Spleen (tissue), 11 donors: ENCODE data around the gene GSPT1. TPM values are rescaled to one million over a fixed set of nuclear protein-coding genes. Genes with fewer than 3 reads are reported as not detected.

Experiments used
- DNase-seq: peaks from one replicate; pipeline ENCODE4 v3.0.0-alpha.2; 2020
- H3K27ac ChIP-seq, 8 donors: fragments of 200-600 bp; sonication (generic) in 7 of 8; 1 replicate in 4 of 8; 2 replicates in 4 of 8; pipeline versions ENCODE4 v1.5.0 to v1.8.0; 2016 to 2021; ENCODE audit warnings: inconsistent platforms in 4 of 8, mild to moderate bottlenecking in 4 of 8, moderate library complexity in 1 of 8
- H3K27me3 ChIP-seq, 7 donors: fragments of 200-600 bp; sonication (generic) in 6 of 7; replicated peaks in 1 of 7; 1 replicate in 4 of 7; 2 replicates in 3 of 7; pipeline versions ENCODE4 v1.5.0 to v1.8.0; 2016 to 2021; ENCODE audit warnings: inconsistent platforms in 3 of 7, mild to moderate bottlenecking in 1 of 7
- H3K36me3 ChIP-seq, 6 donors: fragments of 200-600 bp; sonication (generic) in 5 of 6; 1 replicate in 4 of 6; 2 replicates in 2 of 6; pipeline versions ENCODE4 v1.5.0 to v1.8.0; 2016 to 2021; ENCODE audit warnings: inconsistent platforms in 2 of 6
- H3K4me1 ChIP-seq, 6 donors: fragments of 200-600 bp; sonication (generic) in 5 of 6; 1 replicate in 3 of 6; 2 replicates in 3 of 6; pipeline versions ENCODE4 v1.5.0 to v1.8.0; 2016 to 2021; ENCODE audit warnings: inconsistent platforms in 3 of 6
- H3K4me3 ChIP-seq, 8 donors: fragments of 200-600 bp; sonication (generic) in 7 of 8; 1 replicate in 4 of 8; 2 replicates in 4 of 8; pipeline versions ENCODE4 v1.5.0 to v1.8.0; 2016 to 2021; ENCODE audit warnings: inconsistent platforms in 4 of 8, mild to moderate bottlenecking in 4 of 8, moderate library complexity in 2 of 8
- H3K9me3 ChIP-seq, 8 donors: fragments of 200-600 bp; sonication (generic) in 7 of 8; 1 replicate in 4 of 8; 2 replicates in 4 of 8; pipeline versions ENCODE4 v1.5.0 to v1.8.0; 2016 to 2021; ENCODE audit warnings: inconsistent platforms in 4 of 8
- CTCF ChIP-seq, 11 experiments: fragments of 200-600 bp in 7 of 11; fragments of 450-650 bp in 4 of 11; sonication (generic) in 4 of 11; IDR thresholded peaks in 8 of 11; conservative IDR thresholded peaks in 3 of 11; 1 replicate in 7 of 11; 2 replicates in 4 of 11; pipeline versions ENCODE4 v1.4.0 to v1.8.0; 2016 to 2021; ENCODE audit warnings: antibody characterized with exemption in 11 of 11, inconsistent platforms in 4 of 11, mild to moderate bottlenecking in 1 of 11
- POLR2A ChIP-seq, 3 donors: fragments of 450-650 bp; IDR thresholded peaks; one replicate each; pipeline ENCODE4 v1.5.1; 2017; ENCODE audit warnings: antibody characterized with exemption in 3 of 3, mild to moderate bottlenecking in 1 of 3
- POLR2AphosphoS5 ChIP-seq, 3 donors: sonication (generic); formaldehyde crosslinking; IDR thresholded peaks; one replicate each; pipeline ENCODE4 v1.5.1; 2017; ENCODE audit warnings: antibody characterized with exemption in 3 of 3
- WGBS, 5 donors: extraction: QIAGEN DNeasy Blood & Tissue Kit in 3 of 5; methylation state at CpG; one replicate each; pipeline versions ENCODE4 v1.1.5 to v1.1.7; 2013 to 2018; 5-methylcytosine and 5-hydroxymethylcytosine counted together
- intact Hi-C: fragments of 100-400 bp; cut with DNase I; formaldehyde crosslinking; loops from one replicate; pipeline ENCODE4 v1.15.0; 2023; ENCODE audit warnings: low total_unique reads
- polyA plus RNA-seq, 3 donors: library from polyadenylated mRNA; stranded (reverse); fragments of 200-250 nt; gene quantifications; one replicate each; pipeline ENCODE4 v1.2.1, GENCODE V29; 2013
- total RNA-seq, 7 donors: library from RNA; depleted of rRNA in 3 of 7; stranded (reverse); fragments of >200 nt in 3 of 7; fragmentation: NEBNext Ultra II Directional in 4 of 7; extraction: Animal tissue kit (Norgen Biotek cat#: 25700) in 4 of 7; gene quantifications; one replicate each; pipeline versions ENCODE4 v1.1.0 to v1.2.1, GENCODE V29; 2016 to 2021
- donor health status: healthy with polysubstance abuse.
- donor health status: DM: no; HTN: no; CAD: no; lungs with moderate emphysema.
- donor health status: DM: no; HTN: no; CAD: no.
- donor health status: Bipolar disorder and iron deficiency.
- donor health status: healthy.
- donor health status: DM: no; HTN: no; CAD: no.
- donor health status: DM: yes; HTN: yes; CAD: no.

GSPT1 gene
- total and polyA plus RNA-seq, 10 donors, result 17.1 to 123 (median 62.3) TPM

- no peaks in the 10 kb centered on the region for H3K9me3 ChIP-seq
- no peak for DNase-seq
- no peaks in the 10 kb centered on the region for H3K27me3 ChIP-seq
- 65 to 84% (median 82%) methylated on average over 4 of the region's 4 CpGs for WGBS, 5 donors
- TF ChIP-seq POLR2AphosphoS5 (IDR thresholded peaks at IDR 0.05), result no peak
- no peak for TF ChIP-seq POLR2A (IDR thresholded peaks at IDR 0.05)
- no peak for TF ChIP-seq CTCF (IDR thresholded peaks at IDR 0.05 in 8 of 11, conservative IDR thresholded peaks at IDR 0.05 in 3 of 11)
- H3K4me1 ChIP-seq, result peaks cover 0 to 24% (median 7%) of the 10 kb centered on the region in 6 donors
- no peak overlapping the region for H3K4me3 ChIP-seq
- peaks cover 0 to 100% (median 68%) of the 10 kb centered on the region in 6 donors for H3K36me3 ChIP-seq
- no peak overlapping the region for H3K27ac ChIP-seq
- intact Hi-C loops, result no loop called here
These were observed 23.0 kb downstream of the GSPT1 start for GRCh38 chr16:11892761-11893160.

GRCh38 chr16:11890231-11890965, 25.4 kb downstream of the GSPT1 start:
- Histone ChIP-seq H3K4me1 (peaks cover 0 to under 1% (median 0%) of the 10 kb centered on the region in 6 donors), H3K27ac (no peak overlapping the region), H3K9me3 (no peaks in the 10 kb centered on the region), H3K4me3 (no peak overlapping the region), H3K27me3 (no peaks in the 10 kb centered on the region), H3K36me3 (peaks cover 0 to 100% (median 80%) of the 10 kb centered on the region in 6 donors)
- intact Hi-C loops, result no loop called here
- no peak for DNase-seq
- WGBS, 5 donors, result 72 to 85% (median 77%) methylated on average over 5 of the region's 5 CpGs
- no peak for TF ChIP-seq CTCF (IDR thresholded peaks at IDR 0.05 in 8 of 11, conservative IDR thresholded peaks at IDR 0.05 in 3 of 11)
- no peak for TF ChIP-seq POLR2A (IDR thresholded peaks at IDR 0.05)
- TF ChIP-seq POLR2AphosphoS5 (IDR thresholded peaks at IDR 0.05), result no peak

- no peak overlapping the region for H3K4me3 ChIP-seq
- no peaks in the 10 kb centered on the region for H3K4me1 ChIP-seq
- DNase-seq, result no peak
- no peak overlapping the region for H3K27ac ChIP-seq
- H3K9me3 ChIP-seq, result no peaks in the 10 kb centered on the region
- 89 to 93% (median 92%) methylated on average over 6 of the region's 6 CpGs for WGBS, 5 donors
- peaks cover 3 to 100% (median 89%) of the 10 kb centered on the region in 6 donors for H3K36me3 ChIP-seq
- TF ChIP-seq CTCF (IDR thresholded peaks at IDR 0.05 in 8 of 11, conservative IDR thresholded peaks at IDR 0.05 in 3 of 11), result no peak
- no peak for TF ChIP-seq POLR2AphosphoS5 (IDR thresholded peaks at IDR 0.05)
- TF ChIP-seq POLR2A (IDR thresholded peaks at IDR 0.05), result no peak
- no peaks in the 10 kb centered on the region for H3K27me3 ChIP-seq
- intact Hi-C loops, result no loop called here
These were observed 28.9 kb downstream of the GSPT1 start for GRCh38 chr16:11886881-11887280.

- Histone ChIP-seq H3K27me3 (no peaks in the 10 kb centered on the region), H3K36me3 (peaks cover 3 to 100% (median 88%) of the 10 kb centered on the region in 6 donors)
These were observed 31.7 kb downstream of the GSPT1 start for GRCh38 chr16:11884035-11884434.

More at GRCh38 chr16:11884035-11884434, 31.7 kb downstream of the GSPT1 start:
- Histone ChIP-seq H3K4me3 (no peak overlapping the region), H3K4me1 (peaks cover 0 to 6% (median 0%) of the 10 kb centered on the region in 6 donors), H3K27ac (no peak overlapping the region), H3K9me3 (no peaks in the 10 kb centered on the region)
- intact Hi-C loops, result no loop called here
- TF ChIP-seq CTCF (IDR thresholded peaks at IDR 0.05 in 8 of 11, conservative IDR thresholded peaks at IDR 0.05 in 3 of 11), result no peak
- no peak for TF ChIP-seq POLR2A (IDR thresholded peaks at IDR 0.05)
- WGBS, 5 donors, result 94 to 96% (median 95%) methylated on average over 5 of the region's 5 CpGs
- DNase-seq, result no peak
